H1 (cell line): Measurements from ENCODE around the gene NKAIN4. TPM values are rescaled to one million over a fixed set of nuclear protein-coding genes. Genes with fewer than 3 reads are reported as not detected.

Experiments used
- polyA plus RNA-seq, 7 experiments: library from polyadenylated mRNA; depleted of rRNA in 3 of 7; stranded (reverse) in 5 of 7; unstranded in 2 of 7; fragments of >200 nt in 5 of 7; fragments of 200-250 nt in 2 of 7; gene quantifications; 1 replicate in 5 of 7; 2 replicates in 1 of 7; 4 replicates in 1 of 7; pipeline versions ENCODE4 v1.2.1 to v1.2.3, GENCODE V29; 2011 to 2013; ENCODE audit warnings: missing spikeins in 2 of 7, mixed read lengths in 2 of 7
- total RNA-seq: library from RNA; stranded (reverse); fragmentation: NEBNext Ultra II Directional; extraction: Animal tissue kit (Norgen Biotek cat#: 25700); gene quantifications from 2 replicates; pipeline ENCODE4 v1.2.1, GENCODE V29; 2021
- TF ChIP-seq, protein P1 (sequence below): IDR thresholded peaks from 2 replicates; pipeline ENCODE4 v1.6.1; 2012; ENCODE audit warnings: inconsistent platforms

Gene NKAIN4
- total and polyA plus RNA-seq, 2 of the 8 experiments (the other 6 are each of a cell fraction or from before 2014, with no cell fraction given), result 6.9 to 17.0 TPM

DNA sequence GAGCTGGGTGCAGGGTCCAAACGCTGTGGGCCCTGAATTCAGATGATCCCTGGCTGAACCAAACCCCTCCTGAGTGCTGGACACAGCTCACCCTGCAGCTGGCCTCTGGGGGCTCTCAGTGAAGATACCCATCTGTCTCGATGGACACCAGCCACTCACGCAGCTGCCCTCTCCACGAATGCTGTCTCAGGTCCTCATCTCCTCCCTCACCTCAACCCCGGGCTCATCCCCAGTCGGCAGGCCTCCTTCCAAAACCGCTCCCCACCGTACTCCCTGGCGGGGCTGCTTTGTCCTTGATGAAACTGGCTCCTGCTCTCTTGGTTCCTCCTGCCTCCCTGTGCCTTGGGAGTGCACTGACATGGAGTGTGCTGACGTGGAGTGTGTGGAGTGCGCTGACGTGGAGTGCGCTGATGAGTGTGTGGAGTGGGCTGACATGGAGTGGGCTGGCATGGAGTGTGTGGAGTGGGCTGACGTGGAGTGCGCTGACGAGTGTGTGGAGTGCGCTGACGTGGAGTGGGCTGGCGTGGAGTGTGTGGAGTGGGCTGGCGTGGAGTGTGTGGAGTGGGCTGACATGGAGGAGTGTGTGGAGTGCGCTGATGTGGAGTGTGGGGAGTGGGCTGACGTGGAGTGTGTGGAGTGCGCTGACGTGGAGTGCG is 34.3 kb downstream of the NKAIN4 start (continued):
- TF ChIP-seq, protein P1, sequence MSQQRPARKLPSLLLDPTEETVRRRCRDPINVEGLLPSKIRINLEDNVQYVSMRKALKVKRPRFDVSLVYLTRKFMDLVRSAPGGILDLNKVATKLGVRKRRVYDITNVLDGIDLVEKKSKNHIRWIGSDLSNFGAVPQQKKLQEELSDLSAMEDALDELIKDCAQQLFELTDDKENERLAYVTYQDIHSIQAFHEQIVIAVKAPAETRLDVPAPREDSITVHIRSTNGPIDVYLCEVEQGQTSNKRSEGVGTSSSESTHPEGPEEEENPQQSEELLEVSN, result no peak
